GM23338 (cell line): ENCODE data around the gene FHAD1.

Experiments used
- CTCF ChIP-seq, 2 experiments: fragments of 200-600 bp in 1 of 2; sonication (generic) in 1 of 2; conservative IDR thresholded peaks; 2 replicates each; pipeline versions ENCODE4 v1.5.1 to v1.6.1; 2016 to 2017; ENCODE audit warnings: antibody characterized with exemption in 2 of 2, low read depth in 2 of 2, mild to moderate bottlenecking in 2 of 2, moderate library complexity in 1 of 2
- EZH2 ChIP-seq: fragments of 200-600 bp; sonication (generic); IDR thresholded peaks from one replicate; pipeline ENCODE4 v1.8.0; 2017; ENCODE audit warnings: antibody characterized with exemption, mild to moderate bottlenecking, low read depth; ENCODE audit not compliant: unreplicated experiment
- ZNF331 ChIP-seq: fragments of 250-450 bp; sonication (Bioruptor Pico); IDR thresholded peaks from 2 replicates; pipeline ENCODE4 v1.5.0; 2020; ENCODE audit warnings: low read depth, mild to moderate bottlenecking, moderate library complexity

DNA sequence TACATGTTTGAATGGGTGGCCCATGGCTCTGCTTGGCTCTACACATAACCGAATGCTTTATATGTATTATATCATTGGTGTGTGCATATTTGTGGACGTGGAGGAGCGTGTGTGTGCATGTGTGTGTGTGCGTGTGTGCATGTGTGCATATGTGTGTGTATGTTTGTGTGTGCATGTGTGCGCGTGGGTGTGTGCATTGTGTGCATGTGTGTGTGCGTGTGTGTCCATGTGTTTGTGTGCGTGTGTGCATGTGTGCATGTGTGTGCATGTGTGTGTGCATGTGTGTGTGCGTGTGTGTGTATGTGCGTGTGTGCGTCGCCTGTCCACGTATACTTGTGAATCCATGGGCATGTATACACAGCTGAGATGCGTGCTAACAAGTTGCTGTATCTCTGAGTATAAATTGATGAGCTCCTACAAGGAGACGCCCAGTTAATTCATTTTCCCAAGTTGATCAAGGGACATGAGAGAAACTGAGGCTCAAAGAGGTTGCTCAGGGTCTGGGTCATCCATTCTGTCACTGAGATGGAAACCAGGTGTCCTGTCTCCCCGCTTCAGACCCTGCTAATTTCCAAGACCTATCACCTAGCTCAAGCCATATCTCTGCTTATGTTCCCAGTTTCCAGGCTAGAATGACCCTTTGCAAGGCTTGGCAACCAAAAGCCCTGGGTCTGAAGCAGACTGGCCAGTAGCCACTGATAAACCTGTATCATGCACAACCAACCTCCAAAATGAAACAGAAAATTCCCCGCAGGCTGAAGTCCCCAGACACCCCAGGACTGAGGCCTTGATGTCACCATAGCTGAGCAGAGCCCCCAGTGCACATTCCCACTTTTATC, 188.4 kb downstream of the FHAD1 start:
- no peak for TF ChIP-seq CTCF (conservative IDR thresholded peaks at IDR 0.05; ENCODE audit: low read depth in 2 of 2)
- TF ChIP-seq ZNF331, result no peak
- no peak for TF ChIP-seq EZH2
